Jurkat, Clone E6-1 (cell line): Measurements from ENCODE around the gene CHST12.

Source experiments
- DNase-seq: peaks from one replicate; pipeline ENCODE4 v3.0.0-alpha.2; 2011; ENCODE audit warnings: low read depth, low spot score
- H3K4me3 ChIP-seq: 2 replicates; pipeline ENCODE4 v1.5.1; 2011; ENCODE audit warnings: mild to moderate bottlenecking, low read length, control low read depth, moderate library complexity

Gene CHST12

GRCh38 chr7:2425749-2426148, 22.3 kb downstream of the CHST12 start:
- no peak for DNase-seq
- no peak overlapping the region for H3K4me3 ChIP-seq

GRCh38 chr7:2431260-2431867, 28.0 kb downstream of the CHST12 start:
- DNase-seq = no peak

GRCh38 chr7:2432910-2433712, 29.7 kb downstream of the CHST12 start:
- DNase-seq = no peak

More at GRCh38 chr7:2431260-2431867, 28.0 kb downstream of the CHST12 start:
- H3K4me3 ChIP-seq = no peak overlapping the region

GRCh38 chr7:2433713-2434550, 30.5 kb downstream of the CHST12 start:
- no peak for DNase-seq

More at GRCh38 chr7:2432910-2433712, 29.7 kb downstream of the CHST12 start:
- no peak overlapping the region for H3K4me3 ChIP-seq

GRCh38 chr7:2435146-2435545, 31.7 kb downstream of the CHST12 start:
- DNase-seq = no peak
- H3K4me3 ChIP-seq = no peak overlapping the region

More at GRCh38 chr7:2433713-2434550, 30.5 kb downstream of the CHST12 start:
- no peak overlapping the region for H3K4me3 ChIP-seq

- DNase-seq = no peak
- no peak overlapping the region for H3K4me3 ChIP-seq
Observed at GRCh38 chr7:2436341-2437104, 33.1 kb downstream of the CHST12 start.

- DNase-seq = no peak
- H3K4me3 ChIP-seq = no peak overlapping the region
Observed at GRCh38 chr7:2437136-2437535, 33.7 kb downstream of the CHST12 start.

- H3K4me3 ChIP-seq = no peak overlapping the region
- no peak for DNase-seq
Observed at GRCh38 chr7:2437537-2438148, 34.2 kb downstream of the CHST12 start.

GRCh38 chr7:2438186-2438585, 34.8 kb downstream of the CHST12 start:
- no peak overlapping the region for H3K4me3 ChIP-seq
- DNase-seq = no peak

GRCh38 chr7:2438775-2439174, 35.4 kb downstream of the CHST12 start:
- H3K4me3 ChIP-seq = no peak overlapping the region
- no peak for DNase-seq

GRCh38 chr7:2440608-2441245, 37.3 kb downstream of the CHST12 start:
- no peak overlapping the region for H3K4me3 ChIP-seq
- DNase-seq = no peak

- H3K4me3 ChIP-seq = no peak overlapping the region
- no peak for DNase-seq
Observed at GRCh38 chr7:2441430-2442058, 38.1 kb downstream of the CHST12 start.

GRCh38 chr7:2443491-2443890, 40.1 kb downstream of the CHST12 start:
- no peak overlapping the region for H3K4me3 ChIP-seq
- no peak for DNase-seq

- no peak for DNase-seq
- H3K4me3 ChIP-seq = no peak overlapping the region
Observed at GRCh38 chr7:2444476-2444875, 41.1 kb downstream of the CHST12 start.

GRCh38 chr7:2445047-2445446, 41.6 kb downstream of the CHST12 start:
- no peak overlapping the region for H3K4me3 ChIP-seq
- no peak for DNase-seq

- no peak overlapping the region for H3K4me3 ChIP-seq
- no peak for DNase-seq
Observed at GRCh38 chr7:2445898-2446555, 42.6 kb downstream of the CHST12 start.

- DNase-seq = no peak
- no peak overlapping the region for H3K4me3 ChIP-seq
Observed at GRCh38 chr7:2446676-2447075, 43.3 kb downstream of the CHST12 start.
